GM12874 (cell line): ENCODE data around the gene CNOT3.

ENCODE experiments used
- TF ChIP-seq, protein P1 (sequence below): IDR thresholded peaks from 2 replicates; pipeline ENCODE4 v1.5.1; 2011; ENCODE audit warnings: low read depth, mild to moderate bottlenecking, control low read depth, low read length, moderate library complexity; ENCODE audit not compliant: insufficient read depth

Gene CNOT3

DNA sequence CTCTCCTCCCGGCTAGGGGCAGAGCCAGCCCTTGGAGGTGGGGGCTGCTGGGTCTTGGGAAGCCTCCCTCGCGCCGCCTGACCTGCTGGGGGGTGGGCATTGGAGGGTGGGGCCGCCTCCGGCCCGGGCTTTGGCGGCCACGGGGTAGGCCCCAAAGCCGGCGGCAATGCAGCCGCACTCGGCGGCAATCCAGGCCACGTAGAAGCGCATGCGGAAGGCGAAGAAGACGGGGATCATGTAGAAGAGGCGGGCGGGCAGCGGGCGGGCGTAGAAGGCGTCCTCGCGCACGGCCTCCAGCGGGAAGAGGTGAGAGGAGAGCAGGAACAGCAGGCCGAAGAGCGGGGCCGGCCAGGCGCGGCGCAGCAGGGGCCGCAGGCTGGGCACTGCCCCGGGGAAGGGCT lies 43.1 kb downstream of the CNOT3 start:
- TF ChIP-seq, protein P1, sequence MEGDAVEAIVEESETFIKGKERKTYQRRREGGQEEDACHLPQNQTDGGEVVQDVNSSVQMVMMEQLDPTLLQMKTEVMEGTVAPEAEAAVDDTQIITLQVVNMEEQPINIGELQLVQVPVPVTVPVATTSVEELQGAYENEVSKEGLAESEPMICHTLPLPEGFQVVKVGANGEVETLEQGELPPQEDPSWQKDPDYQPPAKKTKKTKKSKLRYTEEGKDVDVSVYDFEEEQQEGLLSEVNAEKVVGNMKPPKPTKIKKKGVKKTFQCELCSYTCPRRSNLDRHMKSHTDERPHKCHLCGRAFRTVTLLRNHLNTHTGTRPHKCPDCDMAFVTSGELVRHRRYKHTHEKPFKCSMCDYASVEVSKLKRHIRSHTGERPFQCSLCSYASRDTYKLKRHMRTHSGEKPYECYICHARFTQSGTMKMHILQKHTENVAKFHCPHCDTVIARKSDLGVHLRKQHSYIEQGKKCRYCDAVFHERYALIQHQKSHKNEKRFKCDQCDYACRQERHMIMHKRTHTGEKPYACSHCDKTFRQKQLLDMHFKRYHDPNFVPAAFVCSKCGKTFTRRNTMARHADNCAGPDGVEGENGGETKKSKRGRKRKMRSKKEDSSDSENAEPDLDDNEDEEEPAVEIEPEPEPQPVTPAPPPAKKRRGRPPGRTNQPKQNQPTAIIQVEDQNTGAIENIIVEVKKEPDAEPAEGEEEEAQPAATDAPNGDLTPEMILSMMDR: no peak

DNA sequence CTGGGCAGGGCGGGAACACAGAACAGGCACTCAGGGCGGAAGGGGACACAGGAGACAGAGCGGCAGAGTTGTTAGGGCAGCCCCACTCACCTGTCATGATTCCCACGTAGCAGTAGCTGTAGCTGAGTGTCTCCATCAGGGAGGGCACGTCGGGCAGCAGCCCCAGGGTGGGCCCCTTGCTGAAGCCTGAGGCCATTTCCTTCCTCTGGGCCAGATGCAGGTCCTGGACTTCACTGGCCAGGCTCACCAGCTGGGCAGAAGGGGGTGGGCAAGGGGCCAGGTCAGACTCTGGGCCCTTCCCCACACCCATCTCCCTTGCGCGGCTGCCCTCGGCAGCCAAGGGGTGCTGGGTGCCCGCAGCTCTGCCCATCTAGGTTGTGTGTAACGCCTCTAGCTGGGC lies 45.9 kb downstream of the CNOT3 start:
- TF ChIP-seq, protein P1: no peak

DNA sequence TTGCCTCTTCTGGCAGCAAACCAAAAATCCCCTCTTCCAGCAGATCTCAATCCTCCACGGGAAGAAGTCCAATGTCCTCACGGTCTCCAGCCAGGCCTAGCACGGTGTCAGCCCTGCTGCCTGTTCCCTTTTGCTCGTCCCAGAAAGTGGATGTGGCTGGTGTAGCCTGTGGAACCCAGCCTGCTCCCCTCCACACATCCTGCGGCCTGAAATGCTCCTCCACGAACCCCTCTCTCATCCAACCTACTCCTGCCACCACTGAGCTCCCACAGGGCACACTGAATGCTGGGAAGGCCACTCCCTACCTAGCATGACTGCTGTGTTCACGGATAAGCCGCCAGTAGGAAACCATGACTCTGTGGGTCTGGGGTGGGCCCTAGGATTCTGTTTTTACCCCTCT lies 48.8 kb downstream of the CNOT3 start:
- TF ChIP-seq, protein P1: no peak

DNA sequence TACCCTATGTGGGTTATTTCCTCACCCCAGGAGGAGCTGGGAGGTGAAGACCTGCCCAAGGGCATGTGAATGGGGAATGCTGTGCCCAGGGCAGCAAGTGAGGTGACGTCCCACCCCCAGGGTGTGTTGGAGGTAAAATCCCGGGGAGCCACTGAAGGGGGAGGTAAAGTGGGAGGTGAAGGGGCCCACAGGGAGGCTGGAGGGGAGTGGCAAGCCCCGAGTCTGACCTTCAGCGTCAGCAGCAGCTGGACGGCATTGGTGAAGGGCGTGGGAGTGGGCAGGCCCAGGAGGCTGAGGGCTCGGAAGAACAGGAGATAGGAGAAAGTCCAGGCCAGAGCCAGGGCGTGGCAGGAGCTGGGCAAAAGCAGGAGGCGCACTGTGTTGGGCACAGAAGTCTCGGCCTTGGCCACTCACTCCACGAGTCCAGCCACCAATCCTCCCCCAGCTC lies 49.4 kb downstream of the CNOT3 start:
- TF ChIP-seq, protein P1: no peak

DNA sequence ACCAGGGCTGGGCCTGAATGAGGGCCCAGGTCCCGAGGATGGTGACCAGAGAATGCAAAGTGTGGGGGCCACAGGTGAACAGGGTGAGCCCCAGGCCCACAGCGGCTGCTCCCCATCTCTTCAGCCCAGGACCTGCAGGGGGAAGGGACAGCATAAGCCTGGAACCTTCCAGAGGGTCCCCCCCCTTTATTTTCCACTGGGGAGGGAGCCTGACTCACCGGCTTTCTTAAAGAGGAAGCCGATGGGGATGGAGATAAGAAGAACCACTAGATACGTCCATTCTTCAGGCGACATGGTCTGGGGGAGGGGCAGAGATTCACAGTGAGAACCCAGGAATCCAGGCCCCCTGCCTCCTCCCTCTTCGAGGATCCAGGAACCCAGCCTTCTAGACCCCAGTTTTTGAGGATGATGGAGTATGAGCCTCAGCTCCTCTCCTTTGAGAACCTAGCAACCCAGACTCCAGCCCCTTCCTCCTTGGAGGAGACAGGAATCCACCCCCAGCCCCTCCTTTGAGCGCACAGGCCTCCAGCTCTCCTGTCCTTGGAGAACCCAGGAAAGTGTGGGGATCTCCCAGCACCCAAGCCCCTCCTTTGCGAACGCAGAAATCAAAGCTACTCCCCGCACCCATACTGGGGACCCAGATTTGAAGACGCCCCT lies 50.8 kb downstream of the CNOT3 start:
- TF ChIP-seq, protein P1: no peak

DNA sequence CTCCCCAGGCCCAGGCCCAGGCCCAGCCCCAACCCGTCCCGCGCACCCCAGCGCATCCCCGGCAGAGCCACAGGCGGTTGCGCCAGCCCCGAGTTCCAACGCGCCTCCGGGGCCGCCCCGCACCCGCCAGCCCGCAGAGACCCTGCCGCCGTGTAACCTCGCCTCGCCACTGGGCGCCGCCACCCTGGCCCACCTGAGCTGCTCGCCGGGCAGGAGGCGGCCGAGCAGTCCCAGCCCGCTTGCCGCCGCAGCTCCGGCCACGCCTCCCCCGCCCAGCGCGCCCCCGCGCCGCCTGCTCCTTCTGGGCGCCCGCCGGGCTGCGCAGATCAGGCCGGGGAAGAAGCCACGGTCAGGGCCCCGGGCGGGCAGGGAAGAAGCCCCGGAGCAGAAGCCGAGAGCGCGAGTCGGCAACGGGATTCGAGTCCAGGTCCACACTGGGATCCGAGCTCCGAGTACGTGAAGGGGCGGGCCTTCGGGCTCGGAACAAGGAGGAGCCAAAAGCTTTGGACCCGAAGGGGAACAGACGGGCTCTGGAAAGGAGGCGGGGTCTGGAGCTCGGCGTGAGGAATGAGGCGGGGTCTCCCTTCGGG lies 51.7 kb downstream of the CNOT3 start, which contains the start of gene MBOAT7:
Gene MBOAT7 (minus strand): TSS at position 436 of the 590 bp plus-strand sequence. CDS start 1,072 bp downstream, outside the sequence.
- TF ChIP-seq, protein P1: peak; percentile 54

DNA sequence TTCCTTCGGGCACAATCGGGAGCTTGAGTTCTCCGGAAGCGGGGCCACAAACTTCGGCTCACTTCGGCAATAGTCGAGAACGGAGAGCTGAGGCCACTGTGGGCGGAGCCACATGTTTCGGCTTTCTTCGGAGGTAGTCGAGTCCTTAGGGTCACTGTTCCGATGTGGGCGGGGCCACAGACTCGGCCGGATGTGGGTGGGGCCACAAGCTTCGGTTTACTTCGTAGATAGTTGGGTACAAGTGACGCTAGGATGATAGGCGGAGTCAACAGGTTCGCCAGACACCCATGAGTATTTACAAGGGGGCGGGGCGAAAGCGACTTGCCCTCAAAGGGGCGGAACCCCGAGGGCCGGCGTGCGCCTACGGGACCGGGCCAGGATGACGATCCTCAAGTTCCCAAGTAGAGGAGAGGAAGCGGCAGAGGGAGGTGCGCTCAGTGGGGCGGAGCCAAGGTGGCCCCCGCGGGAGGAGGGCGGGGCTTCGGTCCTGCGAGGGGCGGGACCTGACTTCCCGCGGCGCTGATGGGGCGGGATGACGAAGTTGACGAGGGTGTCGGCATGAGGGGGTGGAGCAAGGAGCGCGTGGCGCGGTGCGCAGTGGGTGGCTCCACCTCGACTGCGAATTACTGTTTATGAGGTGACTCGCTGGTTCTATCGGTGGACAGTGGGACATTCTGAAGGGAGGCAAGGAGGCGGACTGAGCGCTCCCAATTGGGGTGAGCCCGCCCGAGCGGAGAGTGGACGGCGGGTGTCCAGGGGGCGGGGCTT lies 52.4 kb downstream of the CNOT3 start:
- TF ChIP-seq, protein P1: no peak
